Stimulated activated CD8-positive, alpha-beta memory T cell treated with anti-CD3 and anti-CD28 coated beads, Interleukin-7, amount 100 ng/mL, for 1 hour (primary cell): ENCODE data around the gene SETD4.
"Not testable (repeated sequence)": the region's sequence is repeated elsewhere in the genome, so short reads cannot be mapped to it uniquely, and the experiment has no call there.

ENCODE experiments used
- DNase-seq, 2 donors: peaks; one replicate each; pipeline ENCODE4 v3.0.0-alpha.2; 2020; ENCODE audit warnings: low read depth in 2 of 2

Gene SETD4

GRCh38 chr21:36060159-36060921 lies at the start of gene SETD4:
SETD4 (minus strand) TSS chr21:36060526; CDS start chr21:36058888, 1,638 bp downstream.
- DNase-seq: peak; percentile 84 to 88

GRCh38 chr21:36109868-36110267 lies 49.5 kb upstream of the SETD4 start:
- DNase-seq: no peak

- no peak for DNase-seq
These were observed 45.1 kb upstream of the SETD4 start for GRCh38 chr21:36105327-36105842.

GRCh38 chr21:36104317-36105300 lies 44.3 kb upstream of the SETD4 start:
- DNase-seq: peak; percentile 30 to 41

GRCh38 chr21:36103434-36103833 lies 43.1 kb upstream of the SETD4 start:
- DNase-seq: no peak

GRCh38 chr21:36100971-36101641 lies 40.8 kb upstream of the SETD4 start:
- no peak for DNase-seq

GRCh38 chr21:36099695-36100211 lies 39.4 kb upstream of the SETD4 start:
- not testable (repeated sequence) for DNase-seq

GRCh38 chr21:36099000-36099399 lies 38.7 kb upstream of the SETD4 start:
- no peak for DNase-seq

GRCh38 chr21:36098182-36098532 lies 37.8 kb upstream of the SETD4 start:
- DNase-seq: no peak

- DNase-seq: no peak
These were observed 37.3 kb upstream of the SETD4 start for GRCh38 chr21:36097427-36098181.

- DNase-seq: no peak
These were observed 36.3 kb upstream of the SETD4 start for GRCh38 chr21:36096398-36097290.

GRCh38 chr21:36093512-36093911 lies 33.2 kb upstream of the SETD4 start:
- no peak for DNase-seq

GRCh38 chr21:36092681-36093080 lies 32.4 kb upstream of the SETD4 start:
- no peak for DNase-seq

GRCh38 chr21:36089946-36090345 lies 29.6 kb upstream of the SETD4 start:
- no peak for DNase-seq

- no peak for DNase-seq
These were observed 27.2 kb upstream of the SETD4 start for GRCh38 chr21:36087362-36088138.

GRCh38 chr21:36082237-36082664 lies 21.9 kb upstream of the SETD4 start:
- no peak for DNase-seq

- DNase-seq: no peak
These were observed 20.1 kb upstream of the SETD4 start for GRCh38 chr21:36080386-36080785.

- DNase-seq: no peak
These were observed 19.3 kb upstream of the SETD4 start for GRCh38 chr21:36079671-36080070.

- DNase-seq: no peak
These were observed 18.8 kb upstream of the SETD4 start for GRCh38 chr21:36079010-36079649.
